K562 (cell line): Measurements from ENCODE around the gene CDCA4. TPM values are rescaled to one million over a fixed set of nuclear protein-coding genes. Genes with fewer than 3 reads are reported as not detected.

Experiments
- ATAC-seq: fragments of 200-7000 bp; cut with Tn5 transposase; 3 replicates; pipeline ENCODE4 v1.9.1; 2020; ENCODE audit warnings: moderate library complexity
- BruUV-seq: library from RNA; stranded (reverse); fragments of 400-500 nt; replicated peaks from 2 replicates; lab custom pipeline; 2021; lab: Mats Ljungman, UMichigan
- CTCF ChIA-PET: fragments of 300-600 bp; formaldehyde crosslinking; extraction: SDS; loops from one replicate; lab custom pipeline; 2021; ENCODE audit warnings: low intra/inter-chr PET ratio; lab: Yijun Ruan, JAX
- POLR2A ChIA-PET: fragments of 300-600, 350-650 bp; sonication (Branson Sonifier 250); formaldehyde crosslinking; extraction: SDS; loops from one replicate; lab custom pipeline; 2021; ENCODE audit warnings: antibody characterized with exemption, inconsistent platforms; lab: Yijun Ruan, JAX
- DNase-seq, 4 experiments: peaks; one replicate each; pipeline versions ENCODE4 v3.0.0 to v3.0.0-alpha.2; 2011 to 2018; ENCODE audit warnings: low spot score in 3 of 4, mixed read lengths in 3 of 4; ENCODE audit errors: extremely low read depth in 1 of 4
- FAIRE-seq: peaks from 2 replicates; lab custom pipeline; 2011; peaks lifted over from hg19 to GRCh38; lab: Jason Lieb, UNC
- H2AFZ ChIP-seq: 2 replicates; pipeline ENCODE4 v1.6.0; 2011; ENCODE audit warnings: low read depth, low read length, control low read depth, inconsistent platforms
- H3K27ac ChIP-seq: fragments of 200-600 bp; 3 replicates; pipeline ENCODE4 v1.8.0; 2011; ENCODE audit warnings: low read depth, mild to moderate bottlenecking, control low read depth, inconsistent platforms, low read length, moderate library complexity, mixed read lengths; ENCODE audit errors: extremely low read depth
- H3K27me3 ChIP-seq, 2 experiments: fragments of 300-600 bp in 1 of 2; 2 replicates in 1 of 2; 3 replicates in 1 of 2; pipeline versions ENCODE4 v1.6.0 to v1.8.0; 2011; ENCODE audit warnings: inconsistent platforms in 2 of 2, low read length in 2 of 2, mild to moderate bottlenecking in 1 of 2, mixed read lengths in 1 of 2, moderate library complexity in 1 of 2; ENCODE audit not compliant: control insufficient read depth in 2 of 2, insufficient read depth in 2 of 2
- H3K36me3 ChIP-seq: fragments of 300-600 bp; 3 replicates; pipeline ENCODE4 v1.8.0; 2011; ENCODE audit warnings: mild to moderate bottlenecking, low read length, inconsistent platforms; ENCODE audit not compliant: control insufficient read depth, insufficient read depth
- H3K4me1 ChIP-seq, 2 experiments: fragments of 200-600 bp in 1 of 2; replicated peaks in 1 of 2; 2 replicates in 1 of 2; 3 replicates in 1 of 2; pipeline versions ENCODE4 v1.5.1 to v1.8.0; 2011; ENCODE audit warnings: inconsistent platforms in 2 of 2, low read length in 2 of 2, mild to moderate bottlenecking in 1 of 2, mixed read lengths in 1 of 2, moderate library complexity in 1 of 2; ENCODE audit not compliant: control insufficient read depth in 2 of 2, insufficient read depth in 2 of 2
- H3K4me2 ChIP-seq: 2 replicates; pipeline ENCODE4 v1.6.1; 2011; ENCODE audit warnings: low read length, control low read depth, inconsistent platforms, mixed read lengths; ENCODE audit not compliant: insufficient read depth
- H3K4me3 ChIP-seq: fragments of 200-600 bp; sonication (generic), shearing (Covaris generic); 2 replicates; pipeline ENCODE4 v1.5.1; 2016; ENCODE audit warnings: control low read depth, inconsistent platforms
- H3K79me2 ChIP-seq: fragments of 200-600 bp; 3 replicates; pipeline ENCODE4 v1.8.0; 2011; ENCODE audit warnings: low read length, inconsistent platforms; ENCODE audit not compliant: control insufficient read depth, insufficient read depth
- H3K9ac ChIP-seq, 2 experiments: 2 replicates each; pipeline versions ENCODE4 v1.6.0 to v1.6.1; 2011; ENCODE audit warnings: low read depth in 2 of 2, low read length in 2 of 2, control low read depth in 1 of 2, inconsistent platforms in 1 of 2, mild to moderate bottlenecking in 1 of 2, mixed read lengths in 1 of 2; ENCODE audit not compliant: insufficient read depth in 1 of 2
- H3K9me1 ChIP-seq: one replicate; pipeline ENCODE4 v1.6.0; 2011; ENCODE audit warnings: inconsistent platforms, mild to moderate bottlenecking, low read length, moderate library complexity; ENCODE audit not compliant: control insufficient read depth, insufficient read depth
- H3K9me3 ChIP-seq: replicated peaks from 2 replicates; pipeline ENCODE4 v1.5.1; 2011; ENCODE audit warnings: low read depth, low read length, inconsistent platforms; ENCODE audit not compliant: control insufficient read depth, insufficient read depth
- H4K20me1 ChIP-seq: replicated peaks from 2 replicates; pipeline ENCODE4 v1.6.1; 2011; ENCODE audit warnings: low read length, inconsistent platforms, mixed read lengths; ENCODE audit not compliant: control insufficient read depth, insufficient read depth
- AFF1 ChIP-seq, 2 experiments: fragments of 450-650 bp; IDR thresholded peaks; 2 replicates each; pipeline ENCODE4 v1.6.1; 2018; ENCODE audit warnings: mild to moderate bottlenecking in 2 of 2, low read depth in 1 of 2; ENCODE audit not compliant: partially characterized antibody in 2 of 2
- GMEB1 ChIP-seq: fragments of 250-450 bp; sonication (Bioruptor Pico); IDR thresholded peaks from 2 replicates; pipeline ENCODE4 v1.4.0; 2020; ENCODE audit warnings: mild to moderate bottlenecking
- HDAC8 ChIP-seq: fragments of 450-650 bp; IDR thresholded peaks from 2 replicates; pipeline ENCODE4 v1.6.1; 2016; ENCODE audit warnings: mild to moderate bottlenecking, missing genetic modification characterization, moderate library complexity, missing compliant biosample characterization
- MXI1 ChIP-seq: IDR thresholded peaks from 2 replicates; pipeline ENCODE4 v1.6.1; 2011; ENCODE audit warnings: low read depth, mild to moderate bottlenecking, improper control_type of control experiment, low read length
- NCOA4 ChIP-seq: fragments of 450-650 bp; IDR thresholded peaks from 2 replicates; pipeline ENCODE4 v1.6.1; 2018; ENCODE audit warnings: mild to moderate bottlenecking; ENCODE audit not compliant: partially characterized antibody
- SIX5 ChIP-seq, 2 experiments: IDR thresholded peaks; 2 replicates each; pipeline ENCODE4 v1.6.1; 2011; ENCODE audit warnings: low read length in 2 of 2, borderline replicate concordance in 1 of 2, low read depth in 1 of 2, mild to moderate bottlenecking in 1 of 2, moderate library complexity in 1 of 2; ENCODE audit not compliant: insufficient read depth in 1 of 2
- ZNF830 ChIP-seq: fragments of 250-450 bp; sonication (Bioruptor Pico); IDR thresholded peaks from 2 replicates; pipeline ENCODE4 v1.5.0; 2021; ENCODE audit warnings: mild to moderate bottlenecking
- WGBS: fragments of 100-300 bp; shearing (Covaris generic); methylation state at CpG from one replicate; pipeline ENCODE4 v1.1.6; 2016; ENCODE audit warnings: low coverage, mixed read lengths; ENCODE audit not compliant: insufficient coverage; ENCODE audit errors: missing lambda C conversion rate; 5-methylcytosine and 5-hydroxymethylcytosine counted together
- in situ Hi-C: fragments of 300-500 bp; cut with MboI; formaldehyde crosslinking; loops from 4 replicates; pipeline ENCODE4 v1.15.0; 2018; ENCODE audit warnings: inconsistent platforms, mixed read lengths
- intact Hi-C: fragments of 100-400 bp; cut with micrococcal nuclease; formaldehyde crosslinking; loops from 2 replicates; pipeline ENCODE4 v1.14.2; 2022
- polyA plus RNA-seq, 8 experiments: library from polyadenylated mRNA; depleted of rRNA in 4 of 8; stranded (reverse) in 5 of 8; unstranded in 3 of 8; fragments of >200 nt; fragmentation: Nextera tagmentation in 2 of 8; fragmentation: Illumina TruSeq in 1 of 8; extraction: Ambion mirVana in 2 of 8; extraction: Trizol in 1 of 8; gene quantifications; 2 replicates each; pipeline versions ENCODE4 v1.2.1 to v1.2.3, GENCODE V29; 2011 to 2014; ENCODE audit warnings: inconsistent platforms in 1 of 8, missing spikeins in 1 of 8
- total RNA-seq, 7 experiments: library from RNA; depleted of rRNA in 6 of 7; stranded (reverse); fragments of >200 nt in 6 of 7; fragmentation: Illumina TruSeq in 2 of 7; extraction: Trizol in 2 of 7; gene quantifications; 2 replicates each; pipeline versions ENCODE4 v1.2.1 to v1.2.3, GENCODE V29; 2011 to 2021; ENCODE audit warnings: low replicate concordance in 1 of 7

Gene CDCA4
- total and polyA plus RNA-seq, 9 of the 15 experiments (the other 6 are each of a cell fraction or from before 2014, with no cell fraction given) = 6.6 to 44.2 (median 23.0) TPM

GRCh38 chr14:105051182-105052109, 30.6 kb upstream of the CDCA4 start:
- CTCF ChIA-PET = no interaction called here
- FAIRE-seq = no peak
- Histone ChIP-seq H3K27ac (no peak overlapping the region), H3K36me3 (no peaks in the 10 kb centered on the region), H3K27me3 (peaks cover 3 to 26% of the 10 kb centered on the region in 2 experiments; a peak in 4 of 5 replicates), H3K4me1 (peaks cover 0 to 29% of the 10 kb centered on the region in 2 experiments; a peak in 2 of 5 replicates), H3K79me2 (no peaks in the 10 kb centered on the region), H3K9ac (no peak overlapping the region; a peak in 1 of 4 replicates), H3K9me1 (no peaks in the 10 kb centered on the region), H3K9me3 (no peaks in the 10 kb centered on the region), H3K4me2 (no peak overlapping the region), H2AFZ (no peak overlapping the region), H3K4me3 (no peak overlapping the region)
- ATAC-seq = no peak
- intact Hi-C loops = no loop called here
- 49% methylated on average over 42 of the region's 59 CpGs for WGBS
- in situ Hi-C loops = no loop called here
- no peak for DNase-seq
- BruUV-seq = no TSS peak
- TF ChIP-seq NCOA4 = no peak
- TF ChIP-seq, all 486 proteins: peak for 0
- H4K20me1 ChIP-seq = no peaks in the 10 kb centered on the region; the same call in 1 of the 2 replicates
- POLR2A ChIA-PET = no interaction called here

- CTCF ChIA-PET = no interaction called here
- H3K9me3 ChIP-seq = no peaks in the 10 kb centered on the region
- intact Hi-C loops (no loop called here), in situ Hi-C loops (no loop called here)
- H4K20me1 ChIP-seq = no peaks in the 10 kb centered on the region
- DNase-seq (peak; percentile 34 to 43 (median 38)), FAIRE-seq (no peak), ATAC-seq (peak; percentile 28; the same call in 1 of the 3 replicates)
- no peak overlapping the region for H3K4me2 ChIP-seq
- no peaks in the 10 kb centered on the region for H3K9me1 ChIP-seq
- 47% methylated on average over 8 of the region's 10 CpGs for WGBS
- H3K4me1 ChIP-seq = peaks cover 0 to 29% of the 10 kb centered on the region in 2 experiments; a peak in 2 of 5 replicates
- H3K27me3 ChIP-seq = peaks cover 0 to 19% of the 10 kb centered on the region in 2 experiments; a peak in 3 of 5 replicates
- H3K79me2 ChIP-seq = no peaks in the 10 kb centered on the region
- H3K4me3 ChIP-seq = no peak overlapping the region
- H3K27ac ChIP-seq = no peak overlapping the region
- no peaks in the 10 kb centered on the region for H3K36me3 ChIP-seq
- peak overlapping the region in 1 of 2 experiments; percentile 17; a peak in 1 of 4 replicates for H3K9ac ChIP-seq
- no TSS peak for BruUV-seq
- POLR2A ChIA-PET = no interaction called here
- peak overlapping the region; percentile 58; the same call in 1 of the 2 replicates for H2AFZ ChIP-seq
- TF ChIP-seq AFF1 (IDR thresholded peaks at IDR 0.05; ENCODE audit: low read depth in 1 of 2, partially characterized antibody in 2 of 2) = no peak
- no peak for TF ChIP-seq GMEB1 (CRISPR knock-in tag)
- TF ChIP-seq HDAC8 = no peak
- TF ChIP-seq SIX5 (IDR thresholded peaks at IDR 0.05; ENCODE audit: borderline replicate concordance in 1 of 2, insufficient read depth in 1 of 2, low read depth in 1 of 2, low read length in 2 of 2) = no peak
- no peak for TF ChIP-seq MXI1
- TF ChIP-seq ZNF830 (CRISPR knock-in tag) = no peak
Observed at GRCh38 chr14:105050551-105050897, 29.6 kb upstream of the CDCA4 start.
